ENCODE measurements around the gene PRCP.

GRCh38 chr11:82794490-82794889, 105.7 kb downstream of the PRCP start:
- TF ChIP-seq CTCF (IDR thresholded peaks at IDR 0.05): no peak
- no peak for TF ChIP-seq POLR2A (IDR thresholded peaks at IDR 0.05)

All from adrenal gland (tissue), 5 donors.